ENCODE results near the gene TMPRSS11F.

The TMPRSS11F gene

GRCh38 chr4:68147079-68147478, 17.4 kb upstream of the TMPRSS11F start:
- WGBS = 75% methylated on average over 1 of the region's 1 CpG

GRCh38 chr4:68145261-68145660, 15.6 kb upstream of the TMPRSS11F start:
- Histone ChIP-seq H3K9me3 (ENCODE audit: control insufficient read depth, low read length) (peaks cover 11% of the 10 kb centered on the region), H3K4me3 (ENCODE audit: insufficient read depth in 1 of 2, low read depth in 1 of 2, low read length in 2 of 2) (no peak overlapping the region), H2AFZ (ENCODE audit: low read depth, low read length) (no peak overlapping the region), H2BK15ac (ENCODE audit: low read depth, poor library complexity, severe bottlenecking) (no peak overlapping the region), H3K23ac (ENCODE audit: low read length in 2 of 2) (no peak overlapping the region), H3K4me1 (ENCODE audit: control insufficient read depth, insufficient read depth, low read depth, low read length) (no peaks in the 10 kb centered on the region), H2BK12ac (ENCODE audit: low read length in 2 of 2) (no peak overlapping the region), H3K79me1 (replicated peaks; ENCODE audit: low read length, poor library complexity, severe bottlenecking) (no peaks in the 10 kb centered on the region), H3K18ac (ENCODE audit: low read depth in 1 of 2, low read length in 2 of 2) (no peak overlapping the region), H3K4ac (ENCODE audit: low read depth in 1 of 2, low read length in 2 of 2) (no peak overlapping the region), H3K9ac (ENCODE audit: low read length) (no peak overlapping the region), H4K91ac (ENCODE audit: low read length) (no peak overlapping the region), H3K14ac (ENCODE audit: low read length in 2 of 2) (no peak overlapping the region), H3K27me3 (ENCODE audit: control insufficient read depth in 1 of 2, insufficient read depth in 1 of 2, low read length in 2 of 2) (no peaks in the 10 kb centered on the region), H3K4me2 (ENCODE audit: low read length, poor library complexity, severe bottlenecking) (no peak overlapping the region), H2BK120ac (ENCODE audit: low read depth, low read length) (no peak overlapping the region), H2AK5ac (ENCODE audit: low read length, severe bottlenecking) (no peak overlapping the region), H4K8ac (ENCODE audit: low read length) (no peak overlapping the region), H3K27ac (ENCODE audit: low read length, poor library complexity, severe bottlenecking) (no peak overlapping the region), H3K36me3 (ENCODE audit: control insufficient read depth in 1 of 2, insufficient read depth in 2 of 2, low read depth in 1 of 2, low read length in 2 of 2) (no peaks in the 10 kb centered on the region), H2BK5ac (ENCODE audit: low read depth, low read length, poor library complexity, severe bottlenecking) (no peak overlapping the region)
- no peak for DNase-seq
- 80% methylated on average over 1 of the region's 1 CpG for WGBS

More at GRCh38 chr4:68147079-68147478, 17.4 kb upstream of the TMPRSS11F start:
- no peak overlapping the region for H3K9ac ChIP-seq (ENCODE audit: low read length)
- H3K4me1 ChIP-seq (ENCODE audit: control insufficient read depth, insufficient read depth, low read depth, low read length) = no peaks in the 10 kb centered on the region
- H3K36me3 ChIP-seq (ENCODE audit: control insufficient read depth in 1 of 2, insufficient read depth in 2 of 2, low read depth in 1 of 2, low read length in 2 of 2) = no peaks in the 10 kb centered on the region
- H3K4ac ChIP-seq (ENCODE audit: low read depth in 1 of 2, low read length in 2 of 2) = no peak overlapping the region
- peaks cover 11% of the 10 kb centered on the region for H3K9me3 ChIP-seq (ENCODE audit: control insufficient read depth, low read length)
- no peak overlapping the region for H3K14ac ChIP-seq (ENCODE audit: low read length in 2 of 2)
- no peak overlapping the region for H4K8ac ChIP-seq (ENCODE audit: low read length)
- no peak overlapping the region for H3K4me3 ChIP-seq (ENCODE audit: insufficient read depth in 1 of 2, low read depth in 1 of 2, low read length in 2 of 2)
- H4K91ac ChIP-seq (ENCODE audit: low read length) = no peak overlapping the region
- no peak overlapping the region for H3K27ac ChIP-seq (ENCODE audit: low read length, poor library complexity, severe bottlenecking)
- no peak overlapping the region for H3K23ac ChIP-seq (ENCODE audit: low read length in 2 of 2)
- H2AFZ ChIP-seq (ENCODE audit: low read depth, low read length) = no peak overlapping the region
- no peak overlapping the region for H2BK12ac ChIP-seq (ENCODE audit: low read length in 2 of 2)
- no peaks in the 10 kb centered on the region for H3K27me3 ChIP-seq (ENCODE audit: control insufficient read depth in 1 of 2, insufficient read depth in 1 of 2, low read length in 2 of 2)
- no peak overlapping the region for H3K4me2 ChIP-seq (ENCODE audit: low read length, poor library complexity, severe bottlenecking)
- no peak overlapping the region for H2BK5ac ChIP-seq (ENCODE audit: low read depth, low read length, poor library complexity, severe bottlenecking)
- no peak overlapping the region for H2BK15ac ChIP-seq (ENCODE audit: low read depth, poor library complexity, severe bottlenecking)
- H2BK120ac ChIP-seq (ENCODE audit: low read depth, low read length) = no peak overlapping the region
- no peaks in the 10 kb centered on the region for H3K79me1 ChIP-seq (replicated peaks; ENCODE audit: low read length, poor library complexity, severe bottlenecking)
- H2AK5ac ChIP-seq (ENCODE audit: low read length, severe bottlenecking) = no peak overlapping the region
- no peak overlapping the region for H3K18ac ChIP-seq (ENCODE audit: low read depth in 1 of 2, low read length in 2 of 2)
- no peak for DNase-seq

- DNase-seq = no peak
- Histone ChIP-seq H3K27ac (ENCODE audit: low read length, poor library complexity, severe bottlenecking) (no peak overlapping the region), H3K27me3 (ENCODE audit: control insufficient read depth in 1 of 2, insufficient read depth in 1 of 2, low read length in 2 of 2) (no peaks in the 10 kb centered on the region), H3K4ac (ENCODE audit: low read depth in 1 of 2, low read length in 2 of 2) (no peak overlapping the region), H3K9ac (ENCODE audit: low read length) (no peak overlapping the region), H3K36me3 (ENCODE audit: control insufficient read depth in 1 of 2, insufficient read depth in 2 of 2, low read depth in 1 of 2, low read length in 2 of 2) (no peaks in the 10 kb centered on the region), H3K18ac (ENCODE audit: low read depth in 1 of 2, low read length in 2 of 2) (no peak overlapping the region), H3K4me1 (ENCODE audit: control insufficient read depth, insufficient read depth, low read depth, low read length) (no peaks in the 10 kb centered on the region), H3K4me2 (ENCODE audit: low read length, poor library complexity, severe bottlenecking) (no peak overlapping the region), H4K8ac (ENCODE audit: low read length) (no peak overlapping the region), H2AFZ (ENCODE audit: low read depth, low read length) (no peak overlapping the region), H3K4me3 (ENCODE audit: insufficient read depth in 1 of 2, low read depth in 1 of 2, low read length in 2 of 2) (no peak overlapping the region), H3K79me1 (replicated peaks; ENCODE audit: low read length, poor library complexity, severe bottlenecking) (no peaks in the 10 kb centered on the region), H3K23ac (ENCODE audit: low read length in 2 of 2) (no peak overlapping the region), H2BK12ac (ENCODE audit: low read length in 2 of 2) (no peak overlapping the region), H2AK5ac (ENCODE audit: low read length, severe bottlenecking) (no peak overlapping the region), H2BK5ac (ENCODE audit: low read depth, low read length, poor library complexity, severe bottlenecking) (no peak overlapping the region), H3K9me3 (ENCODE audit: control insufficient read depth, low read length) (peaks cover 2% of the 10 kb centered on the region), H2BK120ac (ENCODE audit: low read depth, low read length) (no peak overlapping the region), H4K91ac (ENCODE audit: low read length) (no peak overlapping the region), H3K14ac (ENCODE audit: low read length in 2 of 2) (no peak overlapping the region), H2BK15ac (ENCODE audit: low read depth, poor library complexity, severe bottlenecking) (no peak overlapping the region)
- 71% methylated on average over 1 of the region's 1 CpG for whole genome bisulfite sequencing
Observed at GRCh38 chr4:68141852-68142251, 12.2 kb upstream of the TMPRSS11F start.

GRCh38 chr4:68132342-68132741, 2.7 kb upstream of the TMPRSS11F start:
- no peaks in the 10 kb centered on the region for H3K36me3 ChIP-seq (ENCODE audit: control insufficient read depth in 1 of 2, insufficient read depth in 2 of 2, low read depth in 1 of 2, low read length in 2 of 2)
- no peak overlapping the region for H2AFZ ChIP-seq (ENCODE audit: low read depth, low read length)
- no peak overlapping the region for H3K23ac ChIP-seq (ENCODE audit: low read length in 2 of 2)
- no peak overlapping the region for H4K91ac ChIP-seq (ENCODE audit: low read length)
- H4K8ac ChIP-seq (ENCODE audit: low read length) = no peak overlapping the region
- H3K4me2 ChIP-seq (ENCODE audit: low read length, poor library complexity, severe bottlenecking) = no peak overlapping the region
- H3K79me1 ChIP-seq (replicated peaks; ENCODE audit: low read length, poor library complexity, severe bottlenecking) = no peaks in the 10 kb centered on the region
- no peak overlapping the region for H2AK5ac ChIP-seq (ENCODE audit: low read length, severe bottlenecking)
- no peak overlapping the region for H3K9ac ChIP-seq (ENCODE audit: low read length)
- 96% methylated on average over 2 of the region's 2 CpGs for WGBS
- H2BK120ac ChIP-seq (ENCODE audit: low read depth, low read length) = no peak overlapping the region
- no peak overlapping the region for H2BK5ac ChIP-seq (ENCODE audit: low read depth, low read length, poor library complexity, severe bottlenecking)
- no peak overlapping the region for H3K27ac ChIP-seq (ENCODE audit: low read length, poor library complexity, severe bottlenecking)
- no peaks in the 10 kb centered on the region for H3K27me3 ChIP-seq (ENCODE audit: control insufficient read depth in 1 of 2, insufficient read depth in 1 of 2, low read length in 2 of 2)
- H3K4ac ChIP-seq (ENCODE audit: low read depth in 1 of 2, low read length in 2 of 2) = no peak overlapping the region
- H3K9me3 ChIP-seq (ENCODE audit: control insufficient read depth, low read length) = peaks cover 13% of the 10 kb centered on the region
- H3K4me1 ChIP-seq (ENCODE audit: control insufficient read depth, insufficient read depth, low read depth, low read length) = no peaks in the 10 kb centered on the region
- H3K4me3 ChIP-seq (ENCODE audit: insufficient read depth in 1 of 2, low read depth in 1 of 2, low read length in 2 of 2) = no peak overlapping the region
- no peak overlapping the region for H3K18ac ChIP-seq (ENCODE audit: low read depth in 1 of 2, low read length in 2 of 2)
- H2BK15ac ChIP-seq (ENCODE audit: low read depth, poor library complexity, severe bottlenecking) = no peak overlapping the region
- no peak overlapping the region for H3K14ac ChIP-seq (ENCODE audit: low read length in 2 of 2)
- no peak for DNase-seq
- H2BK12ac ChIP-seq (ENCODE audit: low read length in 2 of 2) = no peak overlapping the region

Measured in mesenchymal stem cell (in vitro differentiated cells and primary cell).